Aorta (tissue), 5 donors: Measurements from ENCODE around the gene BCO1. TPM values are rescaled to one million over a fixed set of nuclear protein-coding genes. Genes with fewer than 3 reads are reported as not detected.

Source experiments
- ATAC-seq: fragments of 200-7000 bp; cut with Tn5 transposase; one replicate; pipeline ENCODE4 v1.9.1; 2022; ENCODE audit warnings: moderate library complexity; ENCODE audit not compliant: low FRiP score
- DNase-seq, 2 donors: peaks; one replicate each; pipeline ENCODE4 v3.0.0-alpha.2; 2020
- H3K27ac ChIP-seq, 2 donors: one replicate each; pipeline ENCODE4 v1.5.1; 2013; ENCODE audit warnings: low read length in 2 of 2, mild to moderate bottlenecking in 2 of 2, moderate library complexity in 2 of 2, control low read depth in 1 of 2, inconsistent platforms in 1 of 2, low read depth in 1 of 2
- H3K27me3 ChIP-seq, 2 donors: one replicate each; pipeline ENCODE4 v1.6.1; 2013; ENCODE audit warnings: control low read depth in 1 of 2, low read length in 1 of 2, mild to moderate bottlenecking in 1 of 2, moderate library complexity in 1 of 2; ENCODE audit not compliant: insufficient read depth in 2 of 2, control insufficient read depth in 1 of 2
- H3K36me3 ChIP-seq, 2 donors: one replicate each; pipeline ENCODE4 v1.6.1; 2013; ENCODE audit warnings: control low read depth in 1 of 2, low read length in 1 of 2, mild to moderate bottlenecking in 1 of 2; ENCODE audit not compliant: insufficient read depth in 2 of 2, control insufficient read depth in 1 of 2
- H3K4me1 ChIP-seq, 2 donors: one replicate each; pipeline ENCODE4 v1.6.1; 2013; ENCODE audit warnings: low read length in 2 of 2, control low read depth in 1 of 2, mild to moderate bottlenecking in 1 of 2, moderate library complexity in 1 of 2; ENCODE audit not compliant: insufficient read depth in 2 of 2, control insufficient read depth in 1 of 2
- H3K4me3 ChIP-seq, 2 donors: one replicate each; pipeline ENCODE4 v1.5.1; 2013; ENCODE audit warnings: low read length in 2 of 2, control low read depth in 1 of 2, mild to moderate bottlenecking in 1 of 2
- H3K9me3 ChIP-seq: one replicate; pipeline ENCODE4 v1.6.1; 2013; ENCODE audit warnings: mild to moderate bottlenecking, low read length; ENCODE audit not compliant: control insufficient read depth
- WGBS, 2 donors: extraction: QIAGEN DNeasy Blood & Tissue Kit; methylation state at CpG; one replicate each; pipeline ENCODE4 v1.1.7; 2013; 5-methylcytosine and 5-hydroxymethylcytosine counted together
- intact Hi-C, 2 donors: fragments of 100-400 bp; cut with DNase I; formaldehyde crosslinking; loops; one replicate each; pipeline versions ENCODE4 v1.14.2 to v1.15.0; 2022
- polyA plus RNA-seq, 2 donors: library from polyadenylated mRNA; stranded (reverse); fragments of 200-250 nt; gene quantifications; one replicate each; pipeline ENCODE4 v1.2.3, GENCODE V29; 2013
- total RNA-seq, 2 donors: library from RNA; stranded (reverse); fragmentation: NEBNext Ultra II Directional; extraction: Animal tissue kit (Norgen Biotek cat#: 25700); gene quantifications; one replicate each; pipeline ENCODE4 v1.2.1, GENCODE V29; 2021
- donor health status: healthy with polysubstance abuse.
- donor health status: Bipolar disorder and iron deficiency.
- donor health status: DM: no; HTN: no; CAD: no.
- donor health status: DM: no; HTN: no; CAD: no.
- donor health status: DM: yes; HTN: yes; CAD: no.

BCO1 gene
- total and polyA plus RNA-seq, 4 donors = 3.5 TPM; not detected in 3

GRCh38 chr16:81263470-81264220 lies 25.2 kb downstream of the BCO1 start:
- intact Hi-C loops = no loop called here
- H3K27ac ChIP-seq = no peak overlapping the region
- H3K9me3 ChIP-seq = no peaks in the 10 kb centered on the region
- WGBS, 2 donors = 24 to 34% methylated on average over 11 of the region's 11 CpGs
- no peaks in the 10 kb centered on the region for H3K36me3 ChIP-seq
- ATAC-seq = no peak
- no peaks in the 10 kb centered on the region for H3K27me3 ChIP-seq
- H3K4me3 ChIP-seq = no peak overlapping the region
- DNase-seq = no peak
- H3K4me1 ChIP-seq = no peaks in the 10 kb centered on the region

- ATAC-seq = no peak
- intact Hi-C loops = no loop called here
Observed at GRCh38 chr16:81264386-81264785, 25.9 kb downstream of the BCO1 start.

GRCh38 chr16:81265052-81265451 lies 26.6 kb downstream of the BCO1 start:
- DNase-seq (no peak), ATAC-seq (no peak)
- Histone ChIP-seq H3K36me3 (no peaks in the 10 kb centered on the region), H3K27me3 (no peaks in the 10 kb centered on the region), H3K4me3 (no peak overlapping the region), H3K9me3 (no peaks in the 10 kb centered on the region), H3K4me1 (no peaks in the 10 kb centered on the region), H3K27ac (no peak overlapping the region)
- WGBS, 2 donors = 93 to 97% methylated on average over 2 of the region's 2 CpGs
- intact Hi-C loops = no loop called here

More at GRCh38 chr16:81264386-81264785, 25.9 kb downstream of the BCO1 start:
- Histone ChIP-seq H3K4me1 (no peaks in the 10 kb centered on the region), H3K36me3 (no peaks in the 10 kb centered on the region), H3K27me3 (no peaks in the 10 kb centered on the region), H3K9me3 (no peaks in the 10 kb centered on the region), H3K4me3 (no peak overlapping the region), H3K27ac (no peak overlapping the region)
- no peak for DNase-seq
- WGBS, 2 donors = 85% methylated on average over 7 of the region's 7 CpGs

- peak; percentile 64 for ATAC-seq
Observed at GRCh38 chr16:81265658-81266451, 27.4 kb downstream of the BCO1 start.

GRCh38 chr16:81266680-81267095 lies 28.2 kb downstream of the BCO1 start:
- intact Hi-C loops = no loop called here
- H3K27me3 ChIP-seq = no peaks in the 10 kb centered on the region
- WGBS, 2 donors = 78% methylated on average over 7 of the region's 7 CpGs
- H3K36me3 ChIP-seq = no peaks in the 10 kb centered on the region
- H3K9me3 ChIP-seq = no peaks in the 10 kb centered on the region
- H3K4me1 ChIP-seq = no peaks in the 10 kb centered on the region
- ATAC-seq = no peak
- no peak overlapping the region for H3K4me3 ChIP-seq
- no peak for DNase-seq
- H3K27ac ChIP-seq = no peak overlapping the region

More at GRCh38 chr16:81265658-81266451, 27.4 kb downstream of the BCO1 start:
- no peak overlapping the region for H3K4me3 ChIP-seq
- H3K36me3 ChIP-seq = no peaks in the 10 kb centered on the region
- H3K27me3 ChIP-seq = no peaks in the 10 kb centered on the region
- no peaks in the 10 kb centered on the region for H3K9me3 ChIP-seq
- no peaks in the 10 kb centered on the region for H3K4me1 ChIP-seq
- WGBS, 2 donors = 32 to 35% methylated on average over 5 of the region's 5 CpGs
- intact Hi-C loops = no loop called here
- H3K27ac ChIP-seq = no peak overlapping the region
- peak; percentile 64 to 82 for DNase-seq

- 95% methylated on average over 5 of the region's 5 CpGs for WGBS, 2 donors
- Histone ChIP-seq H3K36me3 (no peaks in the 10 kb centered on the region), H3K4me3 (no peak overlapping the region), H3K9me3 (no peaks in the 10 kb centered on the region), H3K4me1 (no peaks in the 10 kb centered on the region), H3K27me3 (no peaks in the 10 kb centered on the region), H3K27ac (no peak overlapping the region)
- intact Hi-C loops = no loop called here
- no peak for ATAC-seq
- no peak for DNase-seq
Observed at GRCh38 chr16:81268509-81268908, 30.0 kb downstream of the BCO1 start.

- Histone ChIP-seq H3K9me3 (no peaks in the 10 kb centered on the region), H3K4me3 (no peak overlapping the region), H3K27ac (no peak overlapping the region), H3K4me1 (no peaks in the 10 kb centered on the region), H3K36me3 (no peaks in the 10 kb centered on the region), H3K27me3 (peaks cover 0 to 1% of the 10 kb centered on the region in 2 donors)
- DNase-seq = peak in 1 of 2 donors; percentile 16
- 28 to 31% methylated on average over 10 of the region's 10 CpGs for WGBS, 2 donors
- no peak for ATAC-seq
- intact Hi-C loops = no loop called here
Observed at GRCh38 chr16:81273223-81273950, 34.9 kb downstream of the BCO1 start.

GRCh38 chr16:81275064-81275532 lies 36.6 kb downstream of the BCO1 start:
- WGBS, 2 donors = 88 to 90% methylated on average over 9 of the region's 9 CpGs
- intact Hi-C loops = no loop called here
- Histone ChIP-seq H3K4me3 (no peak overlapping the region), H3K9me3 (no peaks in the 10 kb centered on the region), H3K4me1 (no peaks in the 10 kb centered on the region), H3K27me3 (peaks cover 0 to 1% of the 10 kb centered on the region in 2 donors), H3K36me3 (no peaks in the 10 kb centered on the region), H3K27ac (no peak overlapping the region)
- peak in 1 of 2 donors; percentile 51 for DNase-seq
- ATAC-seq = no peak
